ENCODE results near the gene MPLKIP.

DNA sequence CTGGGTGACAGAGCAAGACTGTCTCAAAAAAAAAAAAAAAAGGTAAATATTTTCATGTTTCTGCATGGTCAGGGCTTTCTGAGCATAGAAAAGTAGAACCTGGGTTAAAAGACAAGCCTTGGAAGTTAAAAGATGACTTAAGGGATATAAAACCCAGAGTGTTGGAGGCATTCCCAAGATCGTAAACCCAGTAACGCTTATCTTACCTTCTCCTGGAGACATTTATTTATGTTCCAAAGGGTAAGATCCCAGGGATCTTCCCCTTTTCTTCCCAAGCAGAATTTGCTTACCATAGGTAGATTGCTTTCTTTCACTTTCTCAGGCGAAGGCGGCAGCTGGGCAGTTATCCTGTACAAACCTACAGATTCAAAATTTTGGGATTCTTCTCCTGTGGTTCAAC lies 22.6 kb upstream of the MPLKIP start:
- TF ChIP-seq, protein P1, sequence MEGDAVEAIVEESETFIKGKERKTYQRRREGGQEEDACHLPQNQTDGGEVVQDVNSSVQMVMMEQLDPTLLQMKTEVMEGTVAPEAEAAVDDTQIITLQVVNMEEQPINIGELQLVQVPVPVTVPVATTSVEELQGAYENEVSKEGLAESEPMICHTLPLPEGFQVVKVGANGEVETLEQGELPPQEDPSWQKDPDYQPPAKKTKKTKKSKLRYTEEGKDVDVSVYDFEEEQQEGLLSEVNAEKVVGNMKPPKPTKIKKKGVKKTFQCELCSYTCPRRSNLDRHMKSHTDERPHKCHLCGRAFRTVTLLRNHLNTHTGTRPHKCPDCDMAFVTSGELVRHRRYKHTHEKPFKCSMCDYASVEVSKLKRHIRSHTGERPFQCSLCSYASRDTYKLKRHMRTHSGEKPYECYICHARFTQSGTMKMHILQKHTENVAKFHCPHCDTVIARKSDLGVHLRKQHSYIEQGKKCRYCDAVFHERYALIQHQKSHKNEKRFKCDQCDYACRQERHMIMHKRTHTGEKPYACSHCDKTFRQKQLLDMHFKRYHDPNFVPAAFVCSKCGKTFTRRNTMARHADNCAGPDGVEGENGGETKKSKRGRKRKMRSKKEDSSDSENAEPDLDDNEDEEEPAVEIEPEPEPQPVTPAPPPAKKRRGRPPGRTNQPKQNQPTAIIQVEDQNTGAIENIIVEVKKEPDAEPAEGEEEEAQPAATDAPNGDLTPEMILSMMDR (conservative IDR thresholded peaks at IDR 0.05; ENCODE audit: low read depth in 2 of 2), result no peak
- TF ChIP-seq EZH2phosphoT487 (IDR thresholded peaks at IDR 0.05; ENCODE audit: unreplicated experiment) (no peak), EZH2 (IDR thresholded peaks at IDR 0.05; ENCODE audit: low read depth, unreplicated experiment) (no peak), ZNF331 (CRISPR knock-in tag; IDR thresholded peaks at IDR 0.05; ENCODE audit: low read depth) (no peak), ZNF114 (CRISPR knock-in tag; IDR thresholded peaks at IDR 0.05) (no peak), CREB1 (CRISPR knock-in tag; IDR thresholded peaks at IDR 0.05; ENCODE audit: low read depth) (no peak), POLR2AphosphoS5 (IDR thresholded peaks at IDR 0.05; ENCODE audit: low read depth) (no peak), JUNB (IDR thresholded peaks at IDR 0.05; ENCODE audit: unreplicated experiment) (no peak), STAT1 (IDR thresholded peaks at IDR 0.05; ENCODE audit: unreplicated experiment) (no peak), NANOG (IDR thresholded peaks at IDR 0.05; ENCODE audit: borderline replicate concordance) (no peak)
- TF ChIP-seq, protein P2, sequence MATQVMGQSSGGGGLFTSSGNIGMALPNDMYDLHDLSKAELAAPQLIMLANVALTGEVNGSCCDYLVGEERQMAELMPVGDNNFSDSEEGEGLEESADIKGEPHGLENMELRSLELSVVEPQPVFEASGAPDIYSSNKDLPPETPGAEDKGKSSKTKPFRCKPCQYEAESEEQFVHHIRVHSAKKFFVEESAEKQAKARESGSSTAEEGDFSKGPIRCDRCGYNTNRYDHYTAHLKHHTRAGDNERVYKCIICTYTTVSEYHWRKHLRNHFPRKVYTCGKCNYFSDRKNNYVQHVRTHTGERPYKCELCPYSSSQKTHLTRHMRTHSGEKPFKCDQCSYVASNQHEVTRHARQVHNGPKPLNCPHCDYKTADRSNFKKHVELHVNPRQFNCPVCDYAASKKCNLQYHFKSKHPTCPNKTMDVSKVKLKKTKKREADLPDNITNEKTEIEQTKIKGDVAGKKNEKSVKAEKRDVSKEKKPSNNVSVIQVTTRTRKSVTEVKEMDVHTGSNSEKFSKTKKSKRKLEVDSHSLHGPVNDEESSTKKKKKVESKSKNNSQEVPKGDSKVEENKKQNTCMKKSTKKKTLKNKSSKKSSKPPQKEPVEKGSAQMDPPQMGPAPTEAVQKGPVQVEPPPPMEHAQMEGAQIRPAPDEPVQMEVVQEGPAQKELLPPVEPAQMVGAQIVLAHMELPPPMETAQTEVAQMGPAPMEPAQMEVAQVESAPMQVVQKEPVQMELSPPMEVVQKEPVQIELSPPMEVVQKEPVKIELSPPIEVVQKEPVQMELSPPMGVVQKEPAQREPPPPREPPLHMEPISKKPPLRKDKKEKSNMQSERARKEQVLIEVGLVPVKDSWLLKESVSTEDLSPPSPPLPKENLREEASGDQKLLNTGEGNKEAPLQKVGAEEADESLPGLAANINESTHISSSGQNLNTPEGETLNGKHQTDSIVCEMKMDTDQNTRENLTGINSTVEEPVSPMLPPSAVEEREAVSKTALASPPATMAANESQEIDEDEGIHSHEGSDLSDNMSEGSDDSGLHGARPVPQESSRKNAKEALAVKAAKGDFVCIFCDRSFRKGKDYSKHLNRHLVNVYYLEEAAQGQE (IDR thresholded peaks at IDR 0.05; ENCODE audit: unreplicated experiment), result no peak
- TF ChIP-seq, protein P3, sequence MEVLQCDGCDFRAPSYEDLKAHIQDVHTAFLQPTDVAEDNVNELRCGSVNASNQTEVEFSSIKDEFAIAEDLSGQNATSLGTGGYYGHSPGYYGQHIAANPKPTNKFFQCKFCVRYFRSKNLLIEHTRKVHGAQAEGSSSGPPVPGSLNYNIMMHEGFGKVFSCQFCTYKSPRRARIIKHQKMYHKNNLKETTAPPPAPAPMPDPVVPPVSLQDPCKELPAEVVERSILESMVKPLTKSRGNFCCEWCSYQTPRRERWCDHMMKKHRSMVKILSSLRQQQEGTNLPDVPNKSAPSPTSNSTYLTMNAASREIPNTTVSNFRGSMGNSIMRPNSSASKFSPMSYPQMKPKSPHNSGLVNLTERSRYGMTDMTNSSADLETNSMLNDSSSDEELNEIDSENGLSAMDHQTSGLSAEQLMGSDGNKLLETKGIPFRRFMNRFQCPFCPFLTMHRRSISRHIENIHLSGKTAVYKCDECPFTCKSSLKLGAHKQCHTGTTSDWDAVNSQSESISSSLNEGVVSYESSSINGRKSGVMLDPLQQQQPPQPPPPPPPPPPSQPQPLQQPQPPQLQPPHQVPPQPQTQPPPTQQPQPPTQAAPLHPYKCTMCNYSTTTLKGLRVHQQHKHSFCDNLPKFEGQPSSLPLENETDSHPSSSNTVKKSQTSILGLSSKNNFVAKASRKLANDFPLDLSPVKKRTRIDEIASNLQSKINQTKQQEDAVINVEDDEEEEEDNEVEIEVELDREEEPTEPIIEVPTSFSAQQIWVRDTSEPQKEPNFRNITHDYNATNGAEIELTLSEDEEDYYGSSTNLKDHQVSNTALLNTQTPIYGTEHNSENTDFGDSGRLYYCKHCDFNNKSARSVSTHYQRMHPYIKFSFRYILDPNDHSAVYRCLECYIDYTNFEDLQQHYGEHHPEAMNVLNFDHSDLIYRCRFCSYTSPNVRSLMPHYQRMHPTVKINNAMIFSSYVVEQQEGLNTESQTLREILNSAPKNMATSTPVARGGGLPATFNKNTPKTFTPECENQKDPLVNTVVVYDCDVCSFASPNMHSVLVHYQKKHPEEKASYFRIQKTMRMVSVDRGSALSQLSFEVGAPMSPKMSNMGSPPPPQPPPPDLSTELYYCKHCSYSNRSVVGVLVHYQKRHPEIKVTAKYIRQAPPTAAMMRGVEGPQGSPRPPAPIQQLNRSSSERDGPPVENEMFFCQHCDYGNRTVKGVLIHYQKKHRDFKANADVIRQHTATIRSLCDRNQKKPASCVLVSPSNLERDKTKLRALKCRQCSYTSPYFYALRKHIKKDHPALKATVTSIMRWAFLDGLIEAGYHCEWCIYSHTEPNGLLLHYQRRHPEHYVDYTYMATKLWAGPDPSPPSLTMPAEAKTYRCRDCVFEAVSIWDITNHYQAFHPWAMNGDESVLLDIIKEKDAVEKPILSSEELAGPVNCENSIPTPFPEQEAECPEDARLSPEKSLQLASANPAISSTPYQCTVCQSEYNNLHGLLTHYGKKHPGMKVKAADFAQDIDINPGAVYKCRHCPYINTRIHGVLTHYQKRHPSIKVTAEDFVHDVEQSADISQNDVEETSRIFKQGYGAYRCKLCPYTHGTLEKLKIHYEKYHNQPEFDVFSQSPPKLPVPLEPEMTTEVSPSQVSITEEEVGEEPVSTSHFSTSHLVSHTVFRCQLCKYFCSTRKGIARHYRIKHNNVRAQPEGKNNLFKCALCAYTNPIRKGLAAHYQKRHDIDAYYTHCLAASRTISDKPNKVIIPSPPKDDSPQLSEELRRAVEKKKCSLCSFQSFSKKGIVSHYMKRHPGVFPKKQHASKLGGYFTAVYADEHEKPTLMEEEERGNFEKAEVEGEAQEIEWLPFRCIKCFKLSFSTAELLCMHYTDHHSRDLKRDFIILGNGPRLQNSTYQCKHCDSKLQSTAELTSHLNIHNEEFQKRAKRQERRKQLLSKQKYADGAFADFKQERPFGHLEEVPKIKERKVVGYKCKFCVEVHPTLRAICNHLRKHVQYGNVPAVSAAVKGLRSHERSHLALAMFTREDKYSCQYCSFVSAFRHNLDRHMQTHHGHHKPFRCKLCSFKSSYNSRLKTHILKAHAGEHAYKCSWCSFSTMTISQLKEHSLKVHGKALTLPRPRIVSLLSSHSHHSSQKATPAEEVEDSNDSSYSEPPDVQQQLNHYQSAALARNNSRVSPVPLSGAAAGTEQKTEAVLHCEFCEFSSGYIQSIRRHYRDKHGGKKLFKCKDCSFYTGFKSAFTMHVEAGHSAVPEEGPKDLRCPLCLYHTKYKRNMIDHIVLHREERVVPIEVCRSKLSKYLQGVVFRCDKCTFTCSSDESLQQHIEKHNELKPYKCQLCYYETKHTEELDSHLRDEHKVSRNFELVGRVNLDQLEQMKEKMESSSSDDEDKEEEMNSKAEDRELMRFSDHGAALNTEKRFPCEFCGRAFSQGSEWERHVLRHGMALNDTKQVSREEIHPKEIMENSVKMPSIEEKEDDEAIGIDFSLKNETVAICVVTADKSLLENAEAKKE (CRISPR knock-in tag; IDR thresholded peaks at IDR 0.05), result no peak

Data from GM23338 (cell line).